ENCODE results near the gene DOCK6. TPM values are rescaled to one million over a fixed set of nuclear protein-coding genes. Genes with fewer than 3 reads are reported as not detected.

Gene DOCK6
- total and polyA plus RNA-seq, 2 of the 13 experiments (the other 11 are each of a cell fraction or from before 2014, with no cell fraction given), result 5.4 to 38.1 TPM

DNA sequence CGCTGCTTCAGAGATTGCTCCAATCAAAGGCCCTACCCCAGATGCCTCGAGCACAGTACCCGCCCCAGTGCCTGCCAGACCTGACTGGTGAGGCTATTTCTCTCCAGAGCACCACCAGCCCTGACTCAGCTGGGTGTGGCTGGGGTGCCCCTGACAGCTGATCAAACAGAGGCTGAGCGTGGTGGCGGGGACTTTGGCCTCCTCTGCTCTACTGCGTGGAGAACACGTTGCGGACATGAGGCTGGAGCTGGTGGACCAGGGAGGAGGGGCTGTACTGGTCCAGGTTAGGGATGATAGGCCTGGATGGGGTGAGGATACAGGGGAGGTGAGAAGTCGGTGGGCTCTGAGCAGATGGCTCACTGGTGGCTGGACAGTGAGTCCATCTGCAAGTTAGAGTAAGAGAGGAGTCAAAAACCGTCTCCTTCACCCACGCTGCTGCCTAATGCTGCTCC, 3.5 kb upstream of the DOCK6 start (continued):
- TF ChIP-seq ZNF24 (IDR thresholded peaks at IDR 0.05) (no peak), HOXA9 (CRISPR knock-in tag; IDR thresholded peaks at IDR 0.05; ENCODE audit: borderline replicate concordance) (0 out of 2 replicates have a peak, but pooled peaks have one; percentile 54), ZSCAN31 (CRISPR knock-in tag; IDR thresholded peaks at IDR 0.05; ENCODE audit: low read depth) (peak; percentile 95), ZNF33A (CRISPR knock-in tag; IDR thresholded peaks at IDR 0.05; ENCODE audit: borderline replicate concordance) (no peak), ZNF225 (CRISPR knock-in tag; IDR thresholded peaks at IDR 0.05) (peak; percentile 91; the same call in 1 of the 2 replicates), ASH2L (IDR thresholded peaks at IDR 0.05; ENCODE audit: insufficient read length, low read depth, low read length) (peak; percentile 58), ISX (CRISPR knock-in tag; conservative IDR thresholded peaks at IDR 0.05) (no peak), BRCA1 (CRISPR knock-in tag; IDR thresholded peaks at IDR 0.05) (peak; percentile 42; the same call in 1 of the 2 replicates), JUND (CRISPR knock-in tag; IDR thresholded peaks at IDR 0.05) (peak; percentile 93), ZNF468 (CRISPR knock-in tag; IDR thresholded peaks at IDR 0.05) (no peak), KLF11 (CRISPR knock-in tag; IDR thresholded peaks at IDR 0.05) (peak; percentile 86; the same call in 1 of the 2 replicates), ATRX (CRISPR knock-in tag; IDR thresholded peaks at IDR 0.05; ENCODE audit: borderline replicate concordance) (no peak), IKZF4 (CRISPR knock-in tag; IDR thresholded peaks at IDR 0.05; ENCODE audit: borderline replicate concordance, low read depth, not compliant biosample characterization) (peak; percentile 92), FOXK1 (CRISPR knock-in tag; IDR thresholded peaks at IDR 0.05; ENCODE audit: borderline replicate concordance, low read depth) (peak; percentile 76; the same call in 1 of the 2 replicates)
- TF ChIP-seq, protein P1, sequence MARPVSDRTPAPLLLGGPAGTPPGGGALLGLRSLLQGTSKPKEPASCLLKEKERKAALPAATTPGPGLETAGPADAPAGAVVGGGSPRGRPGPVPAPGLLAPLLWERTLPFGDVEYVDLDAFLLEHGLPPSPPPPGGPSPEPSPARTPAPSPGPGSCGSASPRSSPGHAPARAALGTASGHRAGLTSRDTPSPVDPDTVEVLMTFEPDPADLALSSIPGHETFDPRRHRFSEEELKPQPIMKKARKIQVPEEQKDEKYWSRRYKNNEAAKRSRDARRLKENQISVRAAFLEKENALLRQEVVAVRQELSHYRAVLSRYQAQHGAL (CRISPR knock-in tag; IDR thresholded peaks at IDR 0.05; ENCODE audit: not compliant biosample characterization), result peak; percentile 31
- TF ChIP-seq, protein P2, sequence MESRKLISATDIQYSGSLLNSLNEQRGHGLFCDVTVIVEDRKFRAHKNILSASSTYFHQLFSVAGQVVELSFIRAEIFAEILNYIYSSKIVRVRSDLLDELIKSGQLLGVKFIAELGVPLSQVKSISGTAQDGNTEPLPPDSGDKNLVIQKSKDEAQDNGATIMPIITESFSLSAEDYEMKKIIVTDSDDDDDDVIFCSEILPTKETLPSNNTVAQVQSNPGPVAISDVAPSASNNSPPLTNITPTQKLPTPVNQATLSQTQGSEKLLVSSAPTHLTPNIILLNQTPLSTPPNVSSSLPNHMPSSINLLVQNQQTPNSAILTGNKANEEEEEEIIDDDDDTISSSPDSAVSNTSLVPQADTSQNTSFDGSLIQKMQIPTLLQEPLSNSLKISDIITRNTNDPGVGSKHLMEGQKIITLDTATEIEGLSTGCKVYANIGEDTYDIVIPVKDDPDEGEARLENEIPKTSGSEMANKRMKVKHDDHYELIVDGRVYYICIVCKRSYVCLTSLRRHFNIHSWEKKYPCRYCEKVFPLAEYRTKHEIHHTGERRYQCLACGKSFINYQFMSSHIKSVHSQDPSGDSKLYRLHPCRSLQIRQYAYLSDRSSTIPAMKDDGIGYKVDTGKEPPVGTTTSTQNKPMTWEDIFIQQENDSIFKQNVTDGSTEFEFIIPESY (CRISPR knock-in tag; IDR thresholded peaks at IDR 0.05), result peak; percentile 56
- TF ChIP-seq, protein P3, sequence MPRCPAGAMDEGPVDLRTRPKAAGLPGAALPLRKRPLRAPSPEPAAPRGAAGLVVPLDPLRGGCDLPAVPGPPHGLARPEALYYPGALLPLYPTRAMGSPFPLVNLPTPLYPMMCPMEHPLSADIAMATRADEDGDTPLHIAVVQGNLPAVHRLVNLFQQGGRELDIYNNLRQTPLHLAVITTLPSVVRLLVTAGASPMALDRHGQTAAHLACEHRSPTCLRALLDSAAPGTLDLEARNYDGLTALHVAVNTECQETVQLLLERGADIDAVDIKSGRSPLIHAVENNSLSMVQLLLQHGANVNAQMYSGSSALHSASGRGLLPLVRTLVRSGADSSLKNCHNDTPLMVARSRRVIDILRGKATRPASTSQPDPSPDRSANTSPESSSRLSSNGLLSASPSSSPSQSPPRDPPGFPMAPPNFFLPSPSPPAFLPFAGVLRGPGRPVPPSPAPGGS (CRISPR knock-in tag; IDR thresholded peaks at IDR 0.05), result peak; percentile 99
- TF ChIP-seq, protein P4, sequence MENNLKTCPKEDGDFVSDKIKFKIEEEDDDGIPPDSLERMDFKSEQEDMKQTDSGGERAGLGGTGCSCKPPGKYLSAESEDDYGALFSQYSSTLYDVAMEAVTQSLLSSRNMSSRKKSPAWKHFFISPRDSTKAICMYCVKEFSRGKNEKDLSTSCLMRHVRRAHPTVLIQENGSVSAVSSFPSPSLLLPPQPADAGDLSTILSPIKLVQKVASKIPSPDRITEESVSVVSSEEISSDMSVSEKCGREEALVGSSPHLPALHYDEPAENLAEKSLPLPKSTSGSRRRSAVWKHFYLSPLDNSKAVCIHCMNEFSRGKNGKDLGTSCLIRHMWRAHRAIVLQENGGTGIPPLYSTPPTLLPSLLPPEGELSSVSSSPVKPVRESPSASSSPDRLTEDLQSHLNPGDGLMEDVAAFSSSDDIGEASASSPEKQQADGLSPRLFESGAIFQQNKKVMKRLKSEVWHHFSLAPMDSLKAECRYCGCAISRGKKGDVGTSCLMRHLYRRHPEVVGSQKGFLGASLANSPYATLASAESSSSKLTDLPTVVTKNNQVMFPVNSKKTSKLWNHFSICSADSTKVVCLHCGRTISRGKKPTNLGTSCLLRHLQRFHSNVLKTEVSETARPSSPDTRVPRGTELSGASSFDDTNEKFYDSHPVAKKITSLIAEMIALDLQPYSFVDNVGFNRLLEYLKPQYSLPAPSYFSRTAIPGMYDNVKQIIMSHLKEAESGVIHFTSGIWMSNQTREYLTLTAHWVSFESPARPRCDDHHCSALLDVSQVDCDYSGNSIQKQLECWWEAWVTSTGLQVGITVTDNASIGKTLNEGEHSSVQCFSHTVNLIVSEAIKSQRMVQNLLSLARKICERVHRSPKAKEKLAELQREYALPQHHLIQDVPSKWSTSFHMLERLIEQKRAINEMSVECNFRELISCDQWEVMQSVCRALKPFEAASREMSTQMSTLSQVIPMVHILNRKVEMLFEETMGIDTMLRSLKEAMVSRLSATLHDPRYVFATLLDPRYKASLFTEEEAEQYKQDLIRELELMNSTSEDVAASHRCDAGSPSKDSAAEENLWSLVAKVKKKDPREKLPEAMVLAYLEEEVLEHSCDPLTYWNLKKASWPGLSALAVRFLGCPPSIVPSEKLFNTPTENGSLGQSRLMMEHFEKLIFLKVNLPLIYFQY (CRISPR knock-in tag; IDR thresholded peaks at IDR 0.05; ENCODE audit: borderline replicate concordance), result peak; percentile 87; the same call in 1 of the 2 replicates
- TF ChIP-seq, protein P5, sequence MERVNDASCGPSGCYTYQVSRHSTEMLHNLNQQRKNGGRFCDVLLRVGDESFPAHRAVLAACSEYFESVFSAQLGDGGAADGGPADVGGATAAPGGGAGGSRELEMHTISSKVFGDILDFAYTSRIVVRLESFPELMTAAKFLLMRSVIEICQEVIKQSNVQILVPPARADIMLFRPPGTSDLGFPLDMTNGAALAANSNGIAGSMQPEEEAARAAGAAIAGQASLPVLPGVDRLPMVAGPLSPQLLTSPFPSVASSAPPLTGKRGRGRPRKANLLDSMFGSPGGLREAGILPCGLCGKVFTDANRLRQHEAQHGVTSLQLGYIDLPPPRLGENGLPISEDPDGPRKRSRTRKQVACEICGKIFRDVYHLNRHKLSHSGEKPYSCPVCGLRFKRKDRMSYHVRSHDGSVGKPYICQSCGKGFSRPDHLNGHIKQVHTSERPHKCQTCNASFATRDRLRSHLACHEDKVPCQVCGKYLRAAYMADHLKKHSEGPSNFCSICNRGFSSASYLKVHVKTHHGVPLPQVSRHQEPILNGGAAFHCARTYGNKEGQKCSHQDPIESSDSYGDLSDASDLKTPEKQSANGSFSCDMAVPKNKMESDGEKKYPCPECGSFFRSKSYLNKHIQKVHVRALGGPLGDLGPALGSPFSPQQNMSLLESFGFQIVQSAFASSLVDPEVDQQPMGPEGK (CRISPR knock-in tag; IDR thresholded peaks at IDR 0.05), result peak; percentile 94

Data from HepG2 (cell line).